ENCODE measurements around the gene DENND1A.
"Not testable (repeated sequence)": the region's sequence is repeated elsewhere in the genome, so short reads cannot be mapped to it uniquely, and the experiment has no call there.

Gene DENND1A

GRCh38 chr9:123441769-123442168 is 488.2 kb downstream of the DENND1A start:
- no peak for DNase-seq

- no peak for DNase-seq
These were observed 489.7 kb downstream of the DENND1A start for GRCh38 chr9:123440256-123440655.

GRCh38 chr9:123438821-123439220 is 491.1 kb downstream of the DENND1A start:
- no peak for DNase-seq

- no peak for DNase-seq
These were observed 491.6 kb downstream of the DENND1A start for GRCh38 chr9:123438321-123438720.

GRCh38 chr9:123437201-123437600 is 492.7 kb downstream of the DENND1A start:
- no peak for DNase-seq

GRCh38 chr9:123435471-123435870 is 494.5 kb downstream of the DENND1A start:
- DNase-seq = no peak

- no peak for DNase-seq
These were observed 495.2 kb downstream of the DENND1A start for GRCh38 chr9:123434619-123435240.

- no peak for DNase-seq
These were observed 497.3 kb downstream of the DENND1A start for GRCh38 chr9:123432331-123433236.

- no peak for DNase-seq
These were observed 498.3 kb downstream of the DENND1A start for GRCh38 chr9:123431581-123431980.

GRCh38 chr9:123428450-123428849 is 501.5 kb downstream of the DENND1A start:
- DNase-seq = not testable (repeated sequence)

- DNase-seq = no peak
These were observed 503.5 kb downstream of the DENND1A start for GRCh38 chr9:123426406-123426805.

GRCh38 chr9:123425836-123426365 is 504.0 kb downstream of the DENND1A start:
- no peak for DNase-seq

GRCh38 chr9:123425261-123425821 is 504.6 kb downstream of the DENND1A start:
- DNase-seq = no peak

- DNase-seq = no peak
These were observed 505.2 kb downstream of the DENND1A start for GRCh38 chr9:123424552-123425225.

- DNase-seq = no peak
These were observed 505.8 kb downstream of the DENND1A start for GRCh38 chr9:123424131-123424530.

GRCh38 chr9:123423311-123423640 is 506.6 kb downstream of the DENND1A start:
- no peak for DNase-seq

GRCh38 chr9:123422635-123423310 is 507.2 kb downstream of the DENND1A start:
- DNase-seq = no peak

- no peak for DNase-seq
These were observed 508.0 kb downstream of the DENND1A start for GRCh38 chr9:123421801-123422455.

GRCh38 chr9:123421186-123421585 is 508.7 kb downstream of the DENND1A start:
- DNase-seq = no peak

- no peak for DNase-seq
These were observed 509.3 kb downstream of the DENND1A start for GRCh38 chr9:123420592-123421111.

- no peak for DNase-seq
These were observed 510.0 kb downstream of the DENND1A start for GRCh38 chr9:123419721-123420591.
